ENCODE results near the gene NRXN3. TPM values are rescaled to one million over a fixed set of nuclear protein-coding genes. Genes with fewer than 3 reads are reported as not detected.
A peak's percentile ranks its signal among the peaks of the same experiment; 100 is the strongest.

The NRXN3 gene
- total RNA-seq, 1 experiment from 2014 or later: 1.1 TPM

GRCh38 chr14:79588398-79588797 is 1418.2 kb downstream of the NRXN3 start:
- H3K4me2 ChIP-seq (ENCODE audit: low read length): no peak overlapping the region
- H3F3A ChIP-seq (ENCODE audit: low read length, unreplicated experiment): no peaks in the 10 kb centered on the region
- H3K9ac ChIP-seq (ENCODE audit: low read length): no peak overlapping the region
- no peak overlapping the region for H3K27ac ChIP-seq (ENCODE audit: low read length)
- TF ChIP-seq EZH2phosphoT487 (IDR thresholded peaks at IDR 0.05; ENCODE audit: borderline replicate concordance, low read length) (no peak), EZH2 (IDR thresholded peaks at IDR 0.05; ENCODE audit: low read length, unreplicated experiment) (no peak), CTCF (conservative IDR thresholded peaks at IDR 0.05; ENCODE audit: low read depth, low read length) (no peak)
- ATAC-seq (no peak), DNase-seq (no peak)
- no peak overlapping the region for H3K4me3 ChIP-seq (ENCODE audit: low read length)
- no peaks in the 10 kb centered on the region for H3K27me3 ChIP-seq (ENCODE audit: low read length)
- peaks cover 8% of the 10 kb centered on the region; the same call in 1 of the 2 replicates for H3K4me1 ChIP-seq (ENCODE audit: insufficient read depth, low read length)
- POLR2A ChIA-PET (ENCODE audit: unreplicated experiment): no interaction called here
- no peaks in the 10 kb centered on the region for H4K20me1 ChIP-seq (ENCODE audit: low read length)
- H3K9me3 ChIP-seq (ENCODE audit: low read length): no peaks in the 10 kb centered on the region
- no peaks in the 10 kb centered on the region for H3K36me3 ChIP-seq (ENCODE audit: low read depth, low read length)
- H3K79me2 ChIP-seq (ENCODE audit: low read length): no peaks in the 10 kb centered on the region
- no TSS peak for BruUV-seq (replicated peaks)
- CTCF ChIA-PET: no interaction called here
- intact Hi-C loops (cut with micrococcal nuclease): no loop called here
- no peak overlapping the region for H2AFZ ChIP-seq (ENCODE audit: low read length)
- no peaks in the 10 kb centered on the region for H3K9me2 ChIP-seq (replicated peaks; ENCODE audit: low read length)

- Histone ChIP-seq H2AFZ (ENCODE audit: low read length) (no peak overlapping the region), H3K4me2 (ENCODE audit: low read length) (no peak overlapping the region), H3K9me3 (ENCODE audit: low read length) (no peaks in the 10 kb centered on the region; the same call in 1 of the 2 replicates), H3K27me3 (ENCODE audit: low read length) (no peaks in the 10 kb centered on the region), H3K79me2 (ENCODE audit: low read length) (no peaks in the 10 kb centered on the region), H4K20me1 (ENCODE audit: low read length) (no peaks in the 10 kb centered on the region), H3K4me1 (ENCODE audit: insufficient read depth, low read length) (no peaks in the 10 kb centered on the region), H3K9ac (ENCODE audit: low read length) (no peak overlapping the region), H3K9me2 (replicated peaks; ENCODE audit: low read length) (no peaks in the 10 kb centered on the region), H3F3A (ENCODE audit: low read length, unreplicated experiment) (no peaks in the 10 kb centered on the region), H3K27ac (ENCODE audit: low read length) (no peak overlapping the region), H3K36me3 (ENCODE audit: low read depth, low read length) (no peaks in the 10 kb centered on the region), H3K4me3 (ENCODE audit: low read length) (no peak overlapping the region)
- peak; percentile 60 for ATAC-seq
- ChIA-PET CTCF (no interaction called here), POLR2A (ENCODE audit: unreplicated experiment) (no interaction called here)
- TF ChIP-seq EZH2phosphoT487 (IDR thresholded peaks at IDR 0.05; ENCODE audit: borderline replicate concordance, low read length) (no peak), CTCF (conservative IDR thresholded peaks at IDR 0.05; ENCODE audit: low read depth, low read length) (no peak), EZH2 (IDR thresholded peaks at IDR 0.05; ENCODE audit: low read length, unreplicated experiment) (no peak)
- intact Hi-C loops (cut with micrococcal nuclease): no loop called here
- DNase-seq: peak; percentile 56
- no TSS peak for BruUV-seq (replicated peaks)
These were observed 1426.4 kb downstream of the NRXN3 start for GRCh38 chr14:79596551-79596950.

GRCh38 chr14:79597566-79597965 is 1427.4 kb downstream of the NRXN3 start:
- no peak for ATAC-seq
- intact Hi-C loops (cut with micrococcal nuclease): no loop called here
- Histone ChIP-seq H3K4me1 (ENCODE audit: insufficient read depth, low read length) (no peaks in the 10 kb centered on the region), H3K9me3 (ENCODE audit: low read length) (no peaks in the 10 kb centered on the region; the same call in 1 of the 2 replicates), H3K4me3 (ENCODE audit: low read length) (no peak overlapping the region), H3K79me2 (ENCODE audit: low read length) (no peaks in the 10 kb centered on the region), H3K36me3 (ENCODE audit: low read depth, low read length) (no peaks in the 10 kb centered on the region), H3K27me3 (ENCODE audit: low read length) (no peaks in the 10 kb centered on the region), H3K9me2 (replicated peaks; ENCODE audit: low read length) (no peaks in the 10 kb centered on the region), H2AFZ (ENCODE audit: low read length) (no peak overlapping the region), H4K20me1 (ENCODE audit: low read length) (no peaks in the 10 kb centered on the region), H3K9ac (ENCODE audit: low read length) (no peak overlapping the region), H3K4me2 (ENCODE audit: low read length) (no peak overlapping the region), H3F3A (ENCODE audit: low read length, unreplicated experiment) (no peaks in the 10 kb centered on the region), H3K27ac (ENCODE audit: low read length) (no peak overlapping the region)
- no peak for TF ChIP-seq CTCF (conservative IDR thresholded peaks at IDR 0.05; ENCODE audit: low read depth, low read length)
- TF ChIP-seq EZH2phosphoT487 (IDR thresholded peaks at IDR 0.05; ENCODE audit: borderline replicate concordance, low read length): no peak
- no peak for TF ChIP-seq EZH2 (IDR thresholded peaks at IDR 0.05; ENCODE audit: low read length, unreplicated experiment)
- BruUV-seq (replicated peaks): no TSS peak
- ChIA-PET CTCF (no interaction called here), POLR2A (ENCODE audit: unreplicated experiment) (interaction anchor here (0.5 kb wide), 1 partner anchor 141 kb away, joined by 28 read pairs; no protein-coding TSS in a partner anchor)
- no peak for DNase-seq
